Measurements from ENCODE around the gene OSBPL3. TPM values are rescaled to one million over a fixed set of nuclear protein-coding genes. Genes with fewer than 3 reads are reported as not detected.

OSBPL3 gene
- total and polyA plus RNA-seq, 2 donors (not counting 1 experiment from before 2014, with no cell fraction given): 13.5 to 67.6 TPM

DNA sequence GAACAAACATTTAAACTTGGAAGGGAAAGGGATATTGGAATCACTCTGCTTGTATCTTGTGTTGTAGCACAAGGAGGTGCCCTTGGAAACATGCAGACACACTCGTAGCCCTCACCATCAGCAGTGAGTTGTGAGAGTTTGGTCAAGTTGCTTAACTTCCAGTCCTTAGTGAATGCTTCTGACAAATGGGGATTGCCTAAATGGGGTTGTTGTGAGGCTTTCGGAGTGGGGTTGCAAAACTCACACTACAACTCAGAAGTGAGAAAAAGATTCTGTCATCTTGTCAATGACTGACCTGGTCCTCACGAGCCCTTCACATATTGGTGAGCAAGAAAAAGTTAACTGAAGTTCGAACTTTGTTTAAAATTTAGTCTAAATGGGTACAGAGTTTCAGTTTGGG is 193.7 kb downstream of the OSBPL3 start:
- DNase-seq (no peak), ATAC-seq (ENCODE audit: low read depth) (no peak)
- Histone ChIP-seq H3K4me1 (ENCODE audit: control insufficient read depth in 2 of 2, insufficient read depth in 2 of 2, low read length in 2 of 2) (no peaks in the 10 kb centered on the region), H3K4me3 (ENCODE audit: control extremely low read depth in 1 of 5, extremely low read depth in 1 of 5, insufficient read depth in 1 of 5, low read depth in 2 of 5, low read length in 4 of 5) (no peak overlapping the region), H3K79me2 (ENCODE audit: control insufficient read depth, insufficient read depth, low read length) (no peaks in the 10 kb centered on the region), H3K27ac (ENCODE audit: low read length in 2 of 2) (no peak overlapping the region), H4K20me1 (ENCODE audit: control insufficient read depth, insufficient read depth, low read length, poor library complexity, severe bottlenecking) (no peaks in the 10 kb centered on the region), H2AFZ (ENCODE audit: insufficient read depth, low read depth, low read length, poor library complexity, severe bottlenecking) (no peak overlapping the region), H3K9me3 (ENCODE audit: control extremely low read depth in 1 of 3, control insufficient read depth in 2 of 3, insufficient read depth in 1 of 3, low read length in 2 of 3) (peaks cover 0 to 15% (median 3%) of the 10 kb centered on the region in 3 donors), H3K36me3 (replicated peaks in 1 of 2; ENCODE audit: control extremely low read depth in 1 of 2, control insufficient read depth in 1 of 2, extremely low read depth in 1 of 2, insufficient read depth in 2 of 2, low read length in 1 of 2) (no peaks in the 10 kb centered on the region), H3K9ac (ENCODE audit: low read length) (no peak overlapping the region), H3K27me3 (replicated peaks in 1 of 4; ENCODE audit: control extremely low read depth in 1 of 4, control insufficient read depth in 3 of 4, insufficient read depth in 4 of 4, low read length in 3 of 4) (peaks cover 0 to 2% (median 0%) of the 10 kb centered on the region in 4 experiments), H3K4me2 (replicated peaks; ENCODE audit: low read depth, low read length, poor library complexity, severe bottlenecking) (no peak overlapping the region)
- Mint-ChIP-seq H3K4me1 (no peaks in the 10 kb centered on the region), H3K27ac (no peak overlapping the region), H3K4me3 (no peak overlapping the region), H3K9me3 (ENCODE audit: insufficient read depth) (peaks cover 6% of the 10 kb centered on the region), H3K27me3 (no peaks in the 10 kb centered on the region)
- WGBS (ENCODE audit: insufficient coverage): 95% methylated on average over 3 of the region's 4 CpGs
- intact Hi-C loops (cut with micrococcal nuclease): no loop called here
- ChIA-PET POLR2A (no interaction called here), CTCF (no interaction called here)
- no peak for TF ChIP-seq EZH2 (IDR thresholded peaks at IDR 0.05; ENCODE audit: borderline replicate concordance, insufficient read depth, low read depth, low read length, poor library complexity, severe bottlenecking)
- TF ChIP-seq, protein P1, sequence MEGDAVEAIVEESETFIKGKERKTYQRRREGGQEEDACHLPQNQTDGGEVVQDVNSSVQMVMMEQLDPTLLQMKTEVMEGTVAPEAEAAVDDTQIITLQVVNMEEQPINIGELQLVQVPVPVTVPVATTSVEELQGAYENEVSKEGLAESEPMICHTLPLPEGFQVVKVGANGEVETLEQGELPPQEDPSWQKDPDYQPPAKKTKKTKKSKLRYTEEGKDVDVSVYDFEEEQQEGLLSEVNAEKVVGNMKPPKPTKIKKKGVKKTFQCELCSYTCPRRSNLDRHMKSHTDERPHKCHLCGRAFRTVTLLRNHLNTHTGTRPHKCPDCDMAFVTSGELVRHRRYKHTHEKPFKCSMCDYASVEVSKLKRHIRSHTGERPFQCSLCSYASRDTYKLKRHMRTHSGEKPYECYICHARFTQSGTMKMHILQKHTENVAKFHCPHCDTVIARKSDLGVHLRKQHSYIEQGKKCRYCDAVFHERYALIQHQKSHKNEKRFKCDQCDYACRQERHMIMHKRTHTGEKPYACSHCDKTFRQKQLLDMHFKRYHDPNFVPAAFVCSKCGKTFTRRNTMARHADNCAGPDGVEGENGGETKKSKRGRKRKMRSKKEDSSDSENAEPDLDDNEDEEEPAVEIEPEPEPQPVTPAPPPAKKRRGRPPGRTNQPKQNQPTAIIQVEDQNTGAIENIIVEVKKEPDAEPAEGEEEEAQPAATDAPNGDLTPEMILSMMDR (IDR thresholded peaks at IDR 0.05): no peak

DNA sequence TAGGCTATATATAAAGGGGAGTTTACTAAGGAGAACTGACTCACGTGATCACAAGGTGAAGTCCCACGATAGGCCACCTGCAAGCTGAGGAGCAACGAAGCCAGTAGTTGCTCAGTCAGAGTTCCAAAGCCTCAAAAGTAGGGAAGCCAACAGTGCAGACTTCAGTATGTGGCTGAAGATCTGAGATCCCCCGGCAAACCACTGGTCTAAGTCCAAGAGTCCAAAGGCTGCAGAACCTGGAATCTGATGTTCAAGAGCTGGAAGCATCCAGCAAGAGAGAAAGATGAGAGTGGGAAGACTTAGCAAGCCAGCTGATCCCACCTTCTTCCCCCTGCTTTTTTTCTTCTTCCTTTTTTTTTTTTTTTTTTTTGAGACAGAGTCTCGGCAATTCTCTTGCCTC is 195.7 kb downstream of the OSBPL3 start:
- intact Hi-C loops (cut with micrococcal nuclease): no loop called here
- 88% methylated on average over 3 of the region's 5 CpGs for WGBS (ENCODE audit: insufficient coverage)
- ATAC-seq (ENCODE audit: low read depth): no peak

More for the DNA sequence above, 195.7 kb downstream of the OSBPL3 start:
- H3K4me2 ChIP-seq (replicated peaks; ENCODE audit: low read depth, low read length, poor library complexity, severe bottlenecking): no peak overlapping the region
- H3K4me3 Mint-ChIP-seq: no peak overlapping the region
- H3K27me3 ChIP-seq (replicated peaks in 1 of 4; ENCODE audit: control extremely low read depth in 1 of 4, control insufficient read depth in 3 of 4, insufficient read depth in 4 of 4, low read length in 3 of 4): peaks cover 0 to 2% (median 0%) of the 10 kb centered on the region in 4 experiments
- TF ChIP-seq, protein P1 (IDR thresholded peaks at IDR 0.05): no peak
- TF ChIP-seq EZH2 (IDR thresholded peaks at IDR 0.05; ENCODE audit: borderline replicate concordance, insufficient read depth, low read depth, low read length, poor library complexity, severe bottlenecking): no peak
- no peak for DNase-seq
- H3K4me1 ChIP-seq (ENCODE audit: control insufficient read depth in 2 of 2, insufficient read depth in 2 of 2, low read length in 2 of 2): no peaks in the 10 kb centered on the region
- H3K4me1 Mint-ChIP-seq: peaks cover 2% of the 10 kb centered on the region
- no peak overlapping the region for H3K4me3 ChIP-seq (ENCODE audit: control extremely low read depth in 1 of 5, extremely low read depth in 1 of 5, insufficient read depth in 1 of 5, low read depth in 2 of 5, low read length in 4 of 5)
- peaks cover 6% of the 10 kb centered on the region for H3K9me3 Mint-ChIP-seq (ENCODE audit: insufficient read depth)
- CTCF ChIA-PET: interaction anchor here (0.6 kb wide), 1 partner anchor 28 kb away, joined by 4 read pairs; no protein-coding TSS in a partner anchor
- H3K79me2 ChIP-seq (ENCODE audit: control insufficient read depth, insufficient read depth, low read length): no peaks in the 10 kb centered on the region
- no peaks in the 10 kb centered on the region for H3K27me3 Mint-ChIP-seq
- H3K27ac Mint-ChIP-seq: no peak overlapping the region
- H3K9ac ChIP-seq (ENCODE audit: low read length): no peak overlapping the region
- no peaks in the 10 kb centered on the region for H4K20me1 ChIP-seq (ENCODE audit: control insufficient read depth, insufficient read depth, low read length, poor library complexity, severe bottlenecking)
- H2AFZ ChIP-seq (ENCODE audit: insufficient read depth, low read depth, low read length, poor library complexity, severe bottlenecking): no peak overlapping the region
- H3K27ac ChIP-seq (ENCODE audit: low read length in 2 of 2): no peak overlapping the region
- POLR2A ChIA-PET: interaction anchor here (0.6 kb wide), 1 partner anchor 1264 kb away, joined by 3 read pairs; no protein-coding TSS in a partner anchor
- H3K9me3 ChIP-seq (ENCODE audit: control extremely low read depth in 1 of 3, control insufficient read depth in 2 of 3, insufficient read depth in 1 of 3, low read length in 2 of 3): peaks cover 0 to 13% (median 3%) of the 10 kb centered on the region in 3 donors
- H3K36me3 ChIP-seq (replicated peaks in 1 of 2; ENCODE audit: control extremely low read depth in 1 of 2, control insufficient read depth in 1 of 2, extremely low read depth in 1 of 2, insufficient read depth in 2 of 2, low read length in 1 of 2): no peaks in the 10 kb centered on the region

Data from B cell (primary cell).